Kidney (tissue), 14 donors: Measurements from ENCODE around the gene KANSL1L. TPM values are rescaled to one million over a fixed set of nuclear protein-coding genes. Genes with fewer than 3 reads are reported as not detected.

ENCODE experiments used
- DNase-seq, 5 donors: peaks; one replicate each; pipeline ENCODE4 v3.0.0-alpha.2; 2013 to 2020
- FAIRE-seq: peaks from 2 replicates; lab custom pipeline; 2012; peaks lifted over from hg19 to GRCh38; lab: Jason Lieb, UNC
- H3K27ac ChIP-seq, 2 donors: one replicate each; pipeline ENCODE4 v1.7.0; 2013; ENCODE audit warnings: low read depth in 2 of 2, low read length in 2 of 2, inconsistent platforms in 1 of 2
- H3K27me3 ChIP-seq: one replicate; pipeline ENCODE4 v1.7.1; 2013; ENCODE audit warnings: low read length, inconsistent platforms; ENCODE audit not compliant: control insufficient read depth, insufficient read depth
- H3K36me3 ChIP-seq, 3 donors: one replicate each; pipeline versions ENCODE4 v1.7.0 to v1.7.1; 2013; ENCODE audit warnings: low read length in 3 of 3, control low read depth in 1 of 3, inconsistent platforms in 1 of 3; ENCODE audit not compliant: insufficient read depth in 3 of 3, control insufficient read depth in 2 of 3
- H3K4me1 ChIP-seq, 3 donors: one replicate each; pipeline versions ENCODE4 v1.7.0 to v1.7.1; 2013; ENCODE audit warnings: low read length in 3 of 3, inconsistent platforms in 1 of 3, low read depth in 1 of 3; ENCODE audit not compliant: control insufficient read depth in 2 of 3, insufficient read depth in 2 of 3
- H3K4me3 ChIP-seq, 3 donors: one replicate each; pipeline versions ENCODE4 v1.7.0 to v1.8.1; 2013; ENCODE audit warnings: low read length in 3 of 3, control low read depth in 1 of 3, inconsistent platforms in 1 of 3
- H3K9ac ChIP-seq, 3 donors: one replicate each; pipeline versions ENCODE4 v1.7.0 to v1.7.1; 2013; ENCODE audit warnings: low read length in 3 of 3, control low read depth in 1 of 3, inconsistent platforms in 1 of 3
- H3K9me3 ChIP-seq, 3 donors: one replicate each; pipeline versions ENCODE4 v1.7.0 to v1.7.1; 2013; ENCODE audit warnings: low read length in 3 of 3, control low read depth in 1 of 3, inconsistent platforms in 1 of 3; ENCODE audit not compliant: control insufficient read depth in 2 of 3, insufficient read depth in 1 of 3
- CTCF ChIP-seq: IDR thresholded peaks from 3 replicates; pipeline ENCODE4 v1.5.1; 2012; ENCODE audit warnings: mild to moderate bottlenecking, moderate library complexity, borderline replicate concordance; ENCODE audit not compliant: insufficient read depth; ENCODE audit errors: extremely low read depth
- intact Hi-C: fragments of 100-400 bp; cut with DNase I; formaldehyde crosslinking; loops from one replicate; pipeline ENCODE4 v1.11.1; 2022
- polyA plus RNA-seq: library from polyadenylated mRNA; stranded (reverse); fragments of 350-450 nt; fragmentation: Illumina TruSeq; extraction: RNeasy Lipid Tissue Mini Kit (QIAGEN cat#74804); gene quantifications from one replicate; pipeline ENCODE4 v1.2.3, GENCODE V29; 2014; ENCODE audit warnings: low read depth, low replicate concordance; ENCODE audit not compliant: insufficient read depth
- total RNA-seq: library from RNA; stranded (reverse); fragmentation: NEBNext Ultra II Directional; extraction: Animal tissue kit (Norgen Biotek cat#: 25700); gene quantifications from one replicate; pipeline ENCODE4 v1.2.1, GENCODE V29; 2021
- donor health status: control.
- donor health status: control.
- donor health status: control.
- donor health status: control.
- donor health status: control.
- donor health status: DM: yes; HTN: yes; CAD: no.
- donor health status: Normal renal cell carcinoma (clear cell type).

The KANSL1L gene
- total and polyA plus RNA-seq, 2 donors from 2014 or later, result 11.6 to 65.4 TPM

- H3K4me1 ChIP-seq, result no peaks in the 10 kb centered on the region
- intact Hi-C loops, result no loop called here
- H3K27ac ChIP-seq, result no peak overlapping the region
- no peak for DNase-seq
- no peaks in the 10 kb centered on the region for H3K27me3 ChIP-seq
- H3K36me3 ChIP-seq, result no peaks in the 10 kb centered on the region
- no peak for TF ChIP-seq CTCF
- no peak for FAIRE-seq
- no peaks in the 10 kb centered on the region for H3K9me3 ChIP-seq
- no peak overlapping the region for H3K9ac ChIP-seq
- no peak overlapping the region for H3K4me3 ChIP-seq
Observed at GRCh38 chr2:209974576-209974975, 196.6 kb downstream of the KANSL1L start.

DNA sequence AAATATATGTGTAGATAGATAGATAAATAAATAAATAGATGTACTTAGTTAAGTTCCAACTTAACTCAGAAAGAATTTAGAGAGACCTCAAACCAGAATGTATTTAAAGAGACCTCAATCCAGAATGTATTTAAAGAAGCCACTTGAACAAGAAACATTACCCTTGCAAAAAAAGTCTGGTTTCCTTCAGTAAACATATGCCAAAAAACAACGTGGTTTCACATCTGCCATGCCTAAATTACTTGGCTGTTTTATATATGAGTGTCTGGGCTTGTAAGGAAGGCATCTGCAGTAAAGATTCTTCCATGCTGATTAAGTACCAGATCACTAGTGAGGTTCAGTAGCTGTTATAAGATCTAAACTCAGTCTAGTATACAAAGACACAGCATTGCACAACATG, 197.9 kb downstream of the KANSL1L start:
- DNase-seq (no peak), FAIRE-seq (no peak)
- Histone ChIP-seq H3K36me3 (no peaks in the 10 kb centered on the region), H3K9me3 (no peaks in the 10 kb centered on the region), H3K9ac (no peak overlapping the region), H3K4me1 (no peaks in the 10 kb centered on the region), H3K4me3 (no peak overlapping the region), H3K27ac (no peak overlapping the region), H3K27me3 (no peaks in the 10 kb centered on the region)
- no peak for TF ChIP-seq CTCF
- intact Hi-C loops, result no loop called here

Other genes with a start within 250 kb of the KANSL1L start
- 56.7 TPM for gene RPE, start 168.8 kb downstream of the KANSL1L start, total RNA-seq
- gene RPE, start 168.8 kb downstream of the KANSL1L start, polyA plus RNA-seq, result 33.3 TPM
- 21.1 TPM for gene ACADL, start 54.0 kb upstream of the KANSL1L start, total RNA-seq
- 15.7 TPM for gene ACADL, start 54.0 kb upstream of the KANSL1L start, polyA plus RNA-seq
- gene MYL1, start 143.8 kb upstream of the KANSL1L start, total RNA-seq, result not detected
- not detected for gene MYL1, start 143.8 kb upstream of the KANSL1L start, polyA plus RNA-seq